Fibroblast of skin of right biceps (primary cell): ENCODE measurements around the gene DYRK1B.

Experiments used
- DNase-seq: peaks from one replicate; pipeline ENCODE4 v3.0.0-alpha.2; 2013

DYRK1B gene

GRCh38 chr19:39852882-39853281 is 18.9 kb upstream of the DYRK1B start:
- no peak for DNase-seq

- DNase-seq, result no peak
Observed at GRCh38 chr19:39850892-39851291, 16.9 kb upstream of the DYRK1B start.

GRCh38 chr19:39848392-39848791 is 14.4 kb upstream of the DYRK1B start:
- no peak for DNase-seq

GRCh38 chr19:39847525-39847924 is 13.6 kb upstream of the DYRK1B start:
- no peak for DNase-seq

- DNase-seq, result peak; percentile 33
Observed at GRCh38 chr19:39846678-39847486, 12.9 kb upstream of the DYRK1B start.

GRCh38 chr19:39845933-39846677 is 12.1 kb upstream of the DYRK1B start, which contains the start of gene FBL:
Gene FBL, minus strand, starts transcription at chr19:39846379. Its CDS starts 79 bp downstream, at chr19:39846300.
- DNase-seq, result peak; percentile 89

- DNase-seq, result peak; percentile 28
Observed at GRCh38 chr19:39845584-39845932, 11.6 kb upstream of the DYRK1B start.

GRCh38 chr19:39845172-39845571 is 11.2 kb upstream of the DYRK1B start:
- no peak for DNase-seq

- DNase-seq, result peak; percentile 45
Observed at GRCh38 chr19:39843919-39844793, 10.2 kb upstream of the DYRK1B start.

- no peak for DNase-seq
Observed at GRCh38 chr19:39842693-39843435, 8.9 kb upstream of the DYRK1B start.

- DNase-seq, result no peak
Observed at GRCh38 chr19:39841041-39841440, 7.1 kb upstream of the DYRK1B start.

GRCh38 chr19:39840492-39840891 is 6.5 kb upstream of the DYRK1B start:
- DNase-seq, result no peak

- no peak for DNase-seq
Observed at GRCh38 chr19:39839678-39840327, 5.8 kb upstream of the DYRK1B start.

- DNase-seq, result no peak
Observed at GRCh38 chr19:39838569-39838968, 4.6 kb upstream of the DYRK1B start.

- no peak for DNase-seq
Observed at GRCh38 chr19:39837978-39838377, 4.0 kb upstream of the DYRK1B start.

- no peak for DNase-seq
Observed at GRCh38 chr19:39834287-39834841, 402 bp upstream of the DYRK1B start.

- no peak for DNase-seq
Observed at GRCh38 chr19:39833160-39833463, 850 bp downstream of the DYRK1B start.

GRCh38 chr19:39832341-39833083 is 1.4 kb downstream of the DYRK1B start:
- DNase-seq, result no peak

GRCh38 chr19:39831679-39832078 is 2.3 kb downstream of the DYRK1B start:
- no peak for DNase-seq

- DNase-seq, result no peak
Observed at GRCh38 chr19:39830847-39831246, 3.1 kb downstream of the DYRK1B start.

GRCh38 chr19:39830406-39830805 is 3.6 kb downstream of the DYRK1B start:
- DNase-seq, result no peak
